Upper lobe of left lung (tissue), 4 donors: ENCODE results near the gene SYCP2L.

Experiments used
- EP300 ChIP-seq, 4 donors: sonication (generic); formaldehyde crosslinking; IDR thresholded peaks; one replicate each; pipeline ENCODE4 v1.5.1; 2017; ENCODE audit warnings: antibody characterized with exemption in 4 of 4, control low read depth in 2 of 4
- POLR2A ChIP-seq, 4 donors: fragments of 450-650 bp; IDR thresholded peaks; one replicate each; pipeline ENCODE4 v1.5.1; 2016 to 2017; ENCODE audit warnings: antibody characterized with exemption in 4 of 4, mild to moderate bottlenecking in 2 of 4

DNA sequence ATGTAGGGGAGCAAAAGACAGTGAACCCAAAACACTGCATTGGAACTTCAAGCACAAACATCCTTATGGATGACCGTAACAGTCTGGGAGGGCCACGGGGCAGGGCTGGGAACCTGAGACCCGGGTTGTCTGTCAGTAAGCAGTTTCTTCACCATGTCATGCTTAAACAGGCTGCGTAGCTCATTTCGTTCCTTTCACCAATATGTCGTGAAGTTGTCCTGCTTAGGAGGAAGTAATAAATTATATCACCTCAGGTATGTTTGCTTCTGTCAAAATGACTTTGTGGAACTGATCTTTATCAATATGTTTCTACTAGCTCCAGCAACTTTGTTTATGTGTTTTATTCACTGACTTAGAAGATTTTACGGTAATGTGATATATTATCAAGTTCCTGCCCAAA, 36.1 kb upstream of the SYCP2L start:
- no peak for TF ChIP-seq EP300 (IDR thresholded peaks at IDR 0.05)
- TF ChIP-seq POLR2A (IDR thresholded peaks at IDR 0.05) = no peak
